Skeletal muscle tissue (tissue), 4 donors: ENCODE data around the gene MEGF6. TPM values are rescaled to one million over a fixed set of nuclear protein-coding genes. Genes with fewer than 3 reads are reported as not detected.

Experiments
- H3K27ac ChIP-seq: one replicate; pipeline ENCODE4 v1.7.0; 2013; ENCODE audit warnings: mild to moderate bottlenecking, low read depth, low read length, inconsistent platforms
- H3K27me3 ChIP-seq, 3 donors: one replicate each; pipeline ENCODE4 v1.7.0; 2013; ENCODE audit warnings: low read length in 3 of 3; ENCODE audit not compliant: control insufficient read depth in 3 of 3, insufficient read depth in 3 of 3
- H3K36me3 ChIP-seq, 3 donors: one replicate each; pipeline ENCODE4 v1.7.0; 2013; ENCODE audit warnings: low read length in 3 of 3; ENCODE audit not compliant: control insufficient read depth in 3 of 3, insufficient read depth in 3 of 3
- H3K4me1 ChIP-seq, 3 donors: one replicate each; pipeline ENCODE4 v1.7.0; 2013; ENCODE audit warnings: low read length in 3 of 3, mild to moderate bottlenecking in 3 of 3; ENCODE audit not compliant: control insufficient read depth in 3 of 3, insufficient read depth in 3 of 3
- H3K4me3 ChIP-seq, 3 donors: one replicate each; pipeline ENCODE4 v1.7.0; 2013; ENCODE audit warnings: low read length in 3 of 3
- H3K9ac ChIP-seq, 3 donors: one replicate each; pipeline ENCODE4 v1.7.0; 2013; ENCODE audit warnings: low read length in 3 of 3, mild to moderate bottlenecking in 3 of 3, moderate library complexity in 2 of 3, low read depth in 1 of 3
- H3K9me3 ChIP-seq, 3 donors: one replicate each; pipeline ENCODE4 v1.7.0; 2013; ENCODE audit warnings: low read length in 3 of 3; ENCODE audit not compliant: control insufficient read depth in 3 of 3
- total RNA-seq: library from RNA; depleted of rRNA; stranded (reverse); fragments of >200 nt; gene quantifications from one replicate; pipeline ENCODE4 v1.2.3, GENCODE V29; 2014
- donor health status: Osteomylitis.

The MEGF6 gene
- total RNA-seq, 1 donor from 2014 or later: 10.4 TPM

DNA sequence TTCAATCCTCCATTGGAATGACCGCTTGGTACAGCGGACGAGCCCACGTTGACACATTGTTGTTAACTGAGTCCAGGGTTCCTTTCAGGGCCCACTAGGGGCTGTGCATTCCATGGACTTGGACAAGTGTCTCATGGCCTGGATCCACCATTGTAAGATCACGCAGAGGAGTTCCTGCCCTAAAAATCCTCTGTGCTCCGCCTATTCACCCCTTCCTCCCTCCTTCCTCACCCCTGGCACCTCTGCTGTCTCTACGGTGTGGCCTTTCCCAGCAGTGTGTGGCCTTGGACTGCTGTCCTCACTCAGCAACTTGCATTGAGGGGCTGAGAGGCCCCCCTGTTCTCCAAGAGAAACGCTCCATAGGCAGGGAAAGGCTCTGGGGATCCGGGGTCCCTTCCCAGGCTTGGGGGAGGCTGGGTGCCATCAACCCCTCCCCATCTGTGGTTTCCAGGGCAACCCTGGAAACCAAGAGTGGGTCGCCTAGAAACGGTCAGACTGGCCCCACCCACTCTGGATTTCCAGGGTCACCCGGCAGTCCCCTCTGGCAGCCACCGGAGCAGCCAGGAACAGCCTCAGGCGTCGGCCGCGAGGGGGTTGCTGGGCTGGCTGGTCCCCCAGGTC is 50.9 kb downstream of the MEGF6 start:
- no peak overlapping the region for H3K27ac ChIP-seq
- H3K9me3 ChIP-seq: no peaks in the 10 kb centered on the region
- no peak overlapping the region for H3K4me3 ChIP-seq
- peaks cover 5 to 52% (median 32%) of the 10 kb centered on the region in 3 donors for H3K27me3 ChIP-seq
- no peak overlapping the region for H3K9ac ChIP-seq
- H3K36me3 ChIP-seq: no peaks in the 10 kb centered on the region
- peaks cover 0 to 3% (median 2%) of the 10 kb centered on the region in 3 donors for H3K4me1 ChIP-seq

DNA sequence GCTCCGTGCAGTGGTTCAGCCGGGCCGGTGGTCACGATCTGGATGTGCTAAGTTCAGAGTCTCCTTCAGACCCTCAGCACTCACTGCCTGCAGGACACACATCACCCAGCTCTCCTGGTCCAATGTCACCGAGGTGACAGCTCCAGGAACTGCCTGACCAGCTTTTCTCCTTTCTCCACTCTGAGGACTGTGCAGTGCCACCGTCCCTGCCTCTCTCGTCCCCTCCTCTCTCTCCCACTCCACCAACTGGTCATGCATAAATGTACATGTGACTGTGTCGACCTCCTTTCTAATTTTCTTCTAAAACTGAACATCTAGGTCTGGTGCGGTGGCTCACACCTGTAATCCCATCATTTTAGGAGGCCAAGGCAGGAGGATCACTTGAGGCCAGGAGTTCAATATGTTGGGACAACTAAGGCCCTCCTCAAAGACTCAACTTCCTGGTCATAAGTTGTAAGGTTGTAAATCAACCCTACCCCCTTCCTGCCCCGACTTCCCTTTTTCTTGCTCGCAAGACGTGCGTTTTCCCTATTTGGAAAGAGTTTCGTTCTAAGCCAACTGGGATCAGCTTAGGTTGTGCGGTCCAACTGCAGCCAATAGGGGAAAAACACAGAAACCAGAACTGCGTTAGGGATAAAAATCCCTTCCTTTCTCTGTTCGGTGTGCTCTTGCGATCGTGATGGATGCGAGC is 53.1 kb downstream of the MEGF6 start:
- Histone ChIP-seq H3K9me3 (no peaks in the 10 kb centered on the region), H3K36me3 (no peaks in the 10 kb centered on the region), H3K27ac (no peak overlapping the region), H3K9ac (no peak overlapping the region), H3K4me1 (peaks cover 0 to 3% (median 2%) of the 10 kb centered on the region in 3 donors), H3K4me3 (no peak overlapping the region), H3K27me3 (peaks cover 18 to 49% (median 44%) of the 10 kb centered on the region in 3 donors)

DNA sequence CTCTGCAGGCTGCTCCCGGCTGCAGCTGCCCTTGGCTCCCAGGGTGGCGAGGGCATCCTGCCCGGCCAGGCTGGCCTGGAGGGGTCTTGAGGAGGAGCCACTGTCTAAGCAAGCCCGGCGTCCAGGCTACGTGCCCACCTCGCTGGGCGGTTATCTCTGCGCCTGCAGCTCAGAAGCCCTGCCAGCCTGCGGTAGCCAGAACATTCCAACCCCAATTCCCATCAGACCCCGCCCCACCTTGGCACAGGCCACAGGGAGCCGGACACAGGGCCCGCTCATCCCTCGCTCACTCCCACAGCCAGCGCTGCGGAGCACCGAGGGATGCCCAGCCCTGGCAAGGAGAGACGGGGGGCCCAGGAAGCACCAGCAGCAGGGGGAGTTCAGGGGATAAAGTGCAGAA is 53.9 kb downstream of the MEGF6 start:
- H3K9ac ChIP-seq: no peak overlapping the region
- H3K36me3 ChIP-seq: no peaks in the 10 kb centered on the region
- no peak overlapping the region for H3K27ac ChIP-seq
- peaks cover 18 to 50% (median 49%) of the 10 kb centered on the region in 3 donors for H3K27me3 ChIP-seq
- no peaks in the 10 kb centered on the region for H3K9me3 ChIP-seq
- H3K4me3 ChIP-seq: no peak overlapping the region
- peaks cover 0 to 3% (median 2%) of the 10 kb centered on the region in 3 donors for H3K4me1 ChIP-seq

DNA sequence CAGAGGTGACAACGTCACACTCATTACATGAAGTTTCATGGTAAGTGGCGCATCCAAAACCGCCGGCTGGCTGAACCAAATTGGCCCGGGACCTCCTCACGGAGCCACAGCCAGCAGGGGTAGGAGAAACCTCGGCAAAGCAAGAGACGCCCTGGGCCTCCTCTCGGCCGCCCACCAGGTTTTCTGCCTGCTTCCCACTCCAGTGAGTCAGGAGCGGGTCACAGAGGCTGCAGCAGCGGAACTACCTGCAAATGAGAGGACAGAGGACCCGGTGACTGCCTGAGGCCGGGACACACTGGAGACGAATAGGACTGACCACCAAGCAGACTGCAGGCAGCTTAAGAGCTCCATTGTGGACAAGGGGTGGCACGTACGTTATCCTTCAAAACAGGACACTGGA is 55.0 kb downstream of the MEGF6 start:
- peaks cover 20 to 59% (median 58%) of the 10 kb centered on the region in 3 donors for H3K27me3 ChIP-seq
- no peak overlapping the region for H3K27ac ChIP-seq
- H3K36me3 ChIP-seq: no peaks in the 10 kb centered on the region
- peaks cover 0 to 3% (median 2%) of the 10 kb centered on the region in 3 donors for H3K4me1 ChIP-seq
- H3K9ac ChIP-seq: no peak overlapping the region
- H3K4me3 ChIP-seq: no peak overlapping the region
- H3K9me3 ChIP-seq: no peaks in the 10 kb centered on the region

DNA sequence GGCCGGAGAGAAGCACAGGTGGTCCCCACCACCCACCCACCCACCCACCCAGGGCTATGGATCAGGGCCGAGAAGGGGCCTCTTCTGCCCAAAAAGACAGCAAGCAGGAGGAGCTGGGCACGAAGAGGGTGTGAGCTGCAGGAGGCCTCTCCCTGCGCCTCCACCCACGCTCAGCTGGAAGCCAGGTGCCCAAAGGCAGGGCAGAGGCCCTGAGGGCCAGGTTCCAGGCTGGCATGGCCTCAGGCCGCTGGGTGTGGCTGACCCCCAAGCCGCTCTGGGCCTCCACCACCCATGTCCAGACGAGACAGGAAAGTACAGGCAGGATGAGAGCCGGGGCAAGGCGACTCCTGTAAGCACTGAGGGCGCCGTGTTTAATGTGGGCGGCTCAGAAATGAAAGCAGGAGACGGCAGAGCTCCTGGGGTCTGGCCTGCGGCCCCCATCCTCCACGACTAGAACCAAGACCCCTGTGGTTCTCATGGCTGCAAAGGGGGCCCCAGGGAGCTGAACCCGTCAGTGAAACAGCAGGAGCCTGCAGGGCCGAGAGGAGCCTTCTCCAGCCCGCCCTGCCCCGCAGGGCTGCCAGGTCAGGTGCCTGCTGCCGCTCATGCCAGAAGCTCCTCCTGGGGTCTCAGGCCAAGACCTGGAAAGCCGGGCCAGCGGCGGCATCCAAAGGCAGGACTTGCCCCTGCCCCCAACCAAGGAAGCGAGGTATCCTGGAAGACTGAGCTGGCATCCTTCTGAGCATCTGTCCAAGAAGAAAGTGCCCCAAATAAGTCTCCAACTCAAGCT is 56.0 kb downstream of the MEGF6 start:
- H3K4me1 ChIP-seq: peaks cover 0 to 2% (median 0%) of the 10 kb centered on the region in 3 donors
- H3K27me3 ChIP-seq: peaks cover 28 to 68% (median 62%) of the 10 kb centered on the region in 3 donors
- H3K27ac ChIP-seq: no peak overlapping the region

DNA sequence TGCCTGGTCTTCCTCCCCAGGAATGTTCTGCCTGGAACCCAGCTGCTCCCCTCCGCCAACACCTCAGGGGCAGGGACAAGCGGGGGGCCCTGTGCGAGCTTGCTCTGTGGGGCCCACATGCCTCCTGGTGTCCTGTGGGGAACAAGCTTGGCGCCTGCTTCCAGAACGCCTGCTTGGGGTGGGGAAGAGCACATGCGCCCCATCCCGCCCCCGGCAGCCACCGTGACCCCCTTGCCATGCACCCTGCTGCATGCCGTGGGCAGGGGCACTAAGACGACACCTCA is 57.4 kb downstream of the MEGF6 start:
- no peaks in the 10 kb centered on the region for H3K9me3 ChIP-seq
- H3K27ac ChIP-seq: no peak overlapping the region
- H3K27me3 ChIP-seq: peaks cover 33 to 80% (median 73%) of the 10 kb centered on the region in 3 donors
- no peaks in the 10 kb centered on the region for H3K36me3 ChIP-seq
- no peak overlapping the region for H3K9ac ChIP-seq
- no peak overlapping the region for H3K4me3 ChIP-seq
- no peaks in the 10 kb centered on the region for H3K4me1 ChIP-seq

More for the DNA sequence above, 56.0 kb downstream of the MEGF6 start:
- H3K36me3 ChIP-seq: no peaks in the 10 kb centered on the region
- H3K9me3 ChIP-seq: no peaks in the 10 kb centered on the region
- no peak overlapping the region for H3K9ac ChIP-seq
- H3K4me3 ChIP-seq: no peak overlapping the region

DNA sequence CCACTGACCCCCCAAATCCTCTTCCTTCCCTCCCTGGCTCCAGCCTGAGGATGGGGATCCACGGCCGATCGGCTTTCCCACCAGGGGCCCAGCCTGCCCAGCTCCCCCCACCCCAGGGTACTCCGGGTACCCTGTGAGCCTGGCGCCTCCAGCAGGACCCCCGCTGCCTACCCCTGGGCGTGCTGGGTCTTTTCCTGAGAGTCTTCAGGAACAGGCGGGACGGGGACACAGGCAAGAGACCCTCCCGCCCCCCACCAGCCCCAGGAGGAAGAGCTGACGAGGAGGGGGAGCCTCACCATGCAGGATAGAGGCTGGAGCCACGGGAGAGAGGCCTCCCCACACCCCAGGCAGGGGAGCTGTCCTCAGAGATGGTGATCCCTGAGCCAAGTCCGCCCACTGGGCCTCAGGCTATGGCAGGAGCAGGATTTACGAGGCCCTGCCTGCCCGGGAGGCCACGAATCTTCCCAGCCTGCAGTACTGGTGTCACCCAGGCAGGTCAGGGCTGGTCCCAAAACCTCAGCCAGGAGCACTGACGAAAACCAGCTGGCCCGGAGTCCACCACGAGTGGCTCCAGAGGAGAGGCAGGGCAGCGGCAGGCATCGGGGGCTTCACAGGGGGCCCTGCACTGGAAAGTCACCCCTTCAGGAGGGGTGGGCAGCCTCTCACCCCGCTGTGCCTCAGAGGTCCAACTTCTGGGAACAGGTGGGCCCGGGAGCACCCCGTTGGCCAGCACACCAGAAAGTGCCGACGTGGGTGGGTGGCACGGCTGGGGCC is 58.0 kb downstream of the MEGF6 start:
- H3K27me3 ChIP-seq: peaks cover 37 to 84% (median 76%) of the 10 kb centered on the region in 3 donors
- no peak overlapping the region for H3K4me3 ChIP-seq
- H3K9ac ChIP-seq: no peak overlapping the region
- H3K36me3 ChIP-seq: no peaks in the 10 kb centered on the region
- H3K27ac ChIP-seq: no peak overlapping the region
- H3K9me3 ChIP-seq: no peaks in the 10 kb centered on the region
- peaks cover 0 to 3% (median 2%) of the 10 kb centered on the region in 3 donors for H3K4me1 ChIP-seq

DNA sequence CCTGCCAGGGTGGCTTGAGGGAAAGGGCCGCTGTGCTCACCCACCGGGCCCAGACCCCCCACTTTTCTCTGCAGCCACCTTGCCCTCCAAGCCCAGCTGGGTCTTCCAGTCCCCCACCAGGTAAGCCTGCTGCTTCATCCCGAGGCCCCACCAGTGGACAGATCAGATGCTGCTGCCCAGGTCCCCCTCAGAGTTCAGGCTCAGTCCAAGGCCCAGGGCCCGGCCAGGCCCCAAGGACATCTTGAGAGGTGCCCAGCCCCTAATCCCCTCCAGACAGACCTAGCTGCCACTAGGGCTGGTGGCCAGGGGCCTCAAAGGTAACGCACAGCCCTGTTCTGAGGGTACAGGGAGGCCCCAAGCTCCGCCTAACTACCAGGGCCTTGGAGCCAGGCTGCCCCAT is 58.6 kb downstream of the MEGF6 start:
- no peaks in the 10 kb centered on the region for H3K36me3 ChIP-seq
- H3K4me1 ChIP-seq: peaks cover 0 to 9% (median 8%) of the 10 kb centered on the region in 3 donors
- no peaks in the 10 kb centered on the region for H3K9me3 ChIP-seq
- H3K27me3 ChIP-seq: peaks cover 43 to 90% (median 80%) of the 10 kb centered on the region in 3 donors
- H3K9ac ChIP-seq: no peak overlapping the region
- no peak overlapping the region for H3K4me3 ChIP-seq
- H3K27ac ChIP-seq: no peak overlapping the region

DNA sequence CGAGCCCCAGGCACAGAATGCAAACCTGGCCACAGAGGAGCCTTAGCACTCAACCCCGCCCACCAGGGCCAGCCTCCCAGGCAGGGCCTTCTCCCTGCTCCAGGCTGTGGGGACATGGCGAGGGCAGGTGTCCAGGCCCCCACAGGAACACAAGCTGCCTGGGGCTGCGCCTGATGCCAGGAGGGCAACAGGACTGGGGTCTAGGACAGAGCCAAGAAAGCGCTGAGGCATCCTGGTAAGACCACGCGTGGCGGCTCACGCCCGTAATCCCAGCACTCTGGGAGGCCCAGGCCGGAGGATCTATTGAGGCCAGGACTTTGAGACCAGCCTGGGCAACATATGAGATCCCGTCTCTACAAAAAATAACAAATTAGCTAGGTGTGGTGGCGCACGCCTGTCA is 59.1 kb downstream of the MEGF6 start:
- Histone ChIP-seq H3K4me3 (no peak overlapping the region), H3K27ac (no peak overlapping the region), H3K36me3 (no peaks in the 10 kb centered on the region), H3K4me1 (peaks cover 0 to 14% (median 14%) of the 10 kb centered on the region in 3 donors), H3K9ac (no peak overlapping the region), H3K27me3 (peaks cover 49 to 91% (median 80%) of the 10 kb centered on the region in 3 donors), H3K9me3 (no peaks in the 10 kb centered on the region)
